Right atrium auricular region (tissue), 2 donors: Measurements from ENCODE around the gene ASPA. TPM values are rescaled to one million over a fixed set of nuclear protein-coding genes. Genes with fewer than 3 reads are reported as not detected.

ENCODE experiments used
- DNase-seq: peaks from one replicate; pipeline ENCODE4 v3.0.0-alpha.2; 2019; ENCODE audit warnings: low spot score
- H3K27ac ChIP-seq, 2 donors: fragments of 200-600 bp; sonication (generic); 1 replicate in 1 of 2; 2 replicates in 1 of 2; pipeline ENCODE4 v1.5.1; 2016 to 2019
- H3K27me3 ChIP-seq, 2 donors: fragments of 200-600 bp; sonication (generic); one replicate each; pipeline versions ENCODE4 v1.5.1 to v1.6.0; 2017 to 2019
- H3K36me3 ChIP-seq: fragments of 200-600 bp; sonication (generic); one replicate; pipeline ENCODE4 v1.5.1; 2016
- H3K4me1 ChIP-seq, 2 donors: fragments of 200-600 bp; sonication (generic); one replicate each; pipeline versions ENCODE4 v1.5.1 to v1.6.0; 2017 to 2019
- H3K4me3 ChIP-seq, 2 donors: fragments of 200-600 bp; sonication (generic); 1 replicate in 1 of 2; 2 replicates in 1 of 2; pipeline ENCODE4 v1.5.1; 2017 to 2019; ENCODE audit warnings: mild to moderate bottlenecking in 1 of 2, moderate library complexity in 1 of 2
- H3K9me3 ChIP-seq, 2 donors: fragments of 200-600 bp; sonication (generic); one replicate each; pipeline ENCODE4 v1.5.1; 2019
- total RNA-seq, 2 donors: library from RNA; depleted of rRNA; stranded (reverse); fragments of >200 nt; gene quantifications; one replicate each; pipeline ENCODE4 v1.1.0, GENCODE V29; 2016
- TF ChIP-seq, protein P1 (sequence below), 2 donors: fragments of 200-600 bp; sonication (generic); IDR thresholded peaks; one replicate each; pipeline ENCODE4 v1.5.1; 2019; ENCODE audit warnings: antibody characterized with exemption in 2 of 2

The ASPA gene
- total RNA-seq, 2 donors from 2014 or later, result 0.33 to 1.0 TPM

DNA sequence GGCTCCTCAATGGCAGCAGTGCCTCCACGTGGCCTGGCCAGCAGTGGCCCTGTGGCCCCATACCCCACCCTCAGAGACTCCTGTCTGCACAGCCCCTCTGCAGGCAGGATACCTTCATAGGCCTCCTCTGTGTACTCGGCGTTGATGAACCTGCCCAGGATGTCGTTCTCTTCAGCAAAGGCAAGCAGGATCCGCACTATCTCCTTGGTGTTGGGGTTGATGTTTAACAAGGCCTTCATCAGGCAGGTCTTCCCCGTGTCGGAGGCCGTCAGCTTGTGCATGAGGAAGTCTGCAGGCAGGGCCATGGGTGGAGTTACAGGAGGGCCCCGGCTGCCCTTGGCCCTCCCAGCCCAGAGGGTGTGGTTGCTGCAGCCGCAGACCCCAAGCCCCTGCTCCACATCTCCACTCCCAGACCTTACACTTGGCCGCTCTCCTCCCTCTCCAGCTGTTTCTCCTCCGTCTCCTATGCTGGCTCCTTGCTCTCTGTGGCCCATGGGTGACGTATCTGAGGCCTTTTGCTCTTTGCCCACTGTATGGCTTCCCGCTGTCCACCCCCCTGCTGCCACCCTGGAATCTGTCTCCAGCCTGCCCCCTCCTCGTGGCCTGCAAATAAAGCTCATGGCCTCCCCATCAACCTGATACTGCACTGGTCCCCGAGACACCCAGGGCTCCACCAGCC, 66.8 kb downstream of the ASPA start:
- Histone ChIP-seq H3K4me1 (no peaks in the 10 kb centered on the region), H3K27ac (no peak overlapping the region), H3K9me3 (no peaks in the 10 kb centered on the region), H3K36me3 (no peaks in the 10 kb centered on the region), H3K27me3 (no peaks in the 10 kb centered on the region), H3K4me3 (no peak overlapping the region)
- TF ChIP-seq, protein P1, sequence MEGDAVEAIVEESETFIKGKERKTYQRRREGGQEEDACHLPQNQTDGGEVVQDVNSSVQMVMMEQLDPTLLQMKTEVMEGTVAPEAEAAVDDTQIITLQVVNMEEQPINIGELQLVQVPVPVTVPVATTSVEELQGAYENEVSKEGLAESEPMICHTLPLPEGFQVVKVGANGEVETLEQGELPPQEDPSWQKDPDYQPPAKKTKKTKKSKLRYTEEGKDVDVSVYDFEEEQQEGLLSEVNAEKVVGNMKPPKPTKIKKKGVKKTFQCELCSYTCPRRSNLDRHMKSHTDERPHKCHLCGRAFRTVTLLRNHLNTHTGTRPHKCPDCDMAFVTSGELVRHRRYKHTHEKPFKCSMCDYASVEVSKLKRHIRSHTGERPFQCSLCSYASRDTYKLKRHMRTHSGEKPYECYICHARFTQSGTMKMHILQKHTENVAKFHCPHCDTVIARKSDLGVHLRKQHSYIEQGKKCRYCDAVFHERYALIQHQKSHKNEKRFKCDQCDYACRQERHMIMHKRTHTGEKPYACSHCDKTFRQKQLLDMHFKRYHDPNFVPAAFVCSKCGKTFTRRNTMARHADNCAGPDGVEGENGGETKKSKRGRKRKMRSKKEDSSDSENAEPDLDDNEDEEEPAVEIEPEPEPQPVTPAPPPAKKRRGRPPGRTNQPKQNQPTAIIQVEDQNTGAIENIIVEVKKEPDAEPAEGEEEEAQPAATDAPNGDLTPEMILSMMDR (IDR thresholded peaks at IDR 0.05), result no peak
- no peak for DNase-seq

DNA sequence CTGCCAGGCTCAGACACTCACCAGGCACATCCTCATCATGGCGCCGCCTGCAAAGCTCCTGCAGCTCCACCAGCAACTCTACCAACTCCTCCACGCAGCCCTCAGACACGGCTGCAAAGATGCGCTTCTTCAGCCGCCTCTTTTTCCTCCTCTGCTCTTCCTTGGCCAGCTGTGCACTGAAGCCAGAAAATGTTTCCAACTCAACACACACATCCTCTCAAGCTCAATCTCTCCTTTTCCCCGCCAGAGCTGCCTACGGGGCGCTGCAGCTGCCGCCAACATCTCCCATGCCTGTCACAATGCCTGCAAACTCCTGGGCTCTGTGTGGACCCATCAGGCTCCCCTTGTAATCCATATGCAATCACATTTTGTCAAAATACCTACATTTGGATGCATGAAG, 67.7 kb downstream of the ASPA start:
- no peaks in the 10 kb centered on the region for H3K9me3 ChIP-seq
- no peaks in the 10 kb centered on the region for H3K27me3 ChIP-seq
- no peak overlapping the region for H3K4me3 ChIP-seq
- no peaks in the 10 kb centered on the region for H3K36me3 ChIP-seq
- no peak overlapping the region for H3K27ac ChIP-seq
- no peak for DNase-seq
- TF ChIP-seq, protein P1 (IDR thresholded peaks at IDR 0.05), result no peak
- H3K4me1 ChIP-seq, result no peaks in the 10 kb centered on the region

DNA sequence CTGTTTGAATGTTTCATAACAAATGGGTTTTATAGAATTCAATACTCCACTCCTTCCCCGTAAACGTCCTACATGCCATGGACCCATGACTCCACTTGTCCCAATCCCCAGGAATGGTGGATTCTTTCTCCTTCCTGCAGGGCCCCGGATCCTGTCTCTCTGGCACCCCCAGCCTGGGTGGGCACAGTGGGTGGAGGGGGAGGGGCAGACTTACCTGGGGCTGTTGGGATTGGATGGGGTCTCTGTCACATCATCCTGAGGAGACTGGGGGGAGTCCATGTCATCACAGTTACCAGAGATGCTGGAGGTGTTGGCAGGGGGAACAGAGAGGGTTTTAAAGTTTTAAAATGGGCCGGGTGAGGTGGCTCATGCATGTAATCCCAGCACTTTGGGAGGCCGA, 68.6 kb downstream of the ASPA start:
- H3K27ac ChIP-seq, result no peak overlapping the region
- TF ChIP-seq, protein P1 (IDR thresholded peaks at IDR 0.05), result no peak

DNA sequence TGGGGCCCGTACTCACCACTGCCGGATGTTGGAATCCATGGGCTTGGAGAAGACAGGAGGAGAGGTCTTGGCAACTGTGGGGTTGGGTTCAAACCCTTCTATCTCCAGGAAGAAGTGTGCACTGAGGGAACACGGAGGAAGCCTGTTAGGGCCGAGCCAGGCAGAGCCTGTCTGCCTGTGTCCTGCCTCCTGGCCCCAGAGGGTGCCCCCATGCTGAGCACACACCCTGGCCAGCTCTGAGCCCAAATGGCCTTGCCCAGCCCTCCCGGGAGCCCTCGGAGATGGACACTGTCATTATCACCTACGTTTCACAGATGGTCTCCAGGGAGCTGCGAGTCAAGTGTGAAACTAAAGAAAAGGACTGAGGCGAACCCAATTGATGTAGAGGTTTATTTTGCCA, 69.4 kb downstream of the ASPA start:
- DNase-seq, result no peak
- Histone ChIP-seq H3K27ac (no peak overlapping the region), H3K4me1 (no peaks in the 10 kb centered on the region), H3K36me3 (no peaks in the 10 kb centered on the region), H3K9me3 (no peaks in the 10 kb centered on the region), H3K27me3 (no peaks in the 10 kb centered on the region), H3K4me3 (no peak overlapping the region)
- TF ChIP-seq, protein P1 (IDR thresholded peaks at IDR 0.05), result no peak

More for the DNA sequence above, 68.6 kb downstream of the ASPA start:
- no peaks in the 10 kb centered on the region for H3K9me3 ChIP-seq
- no peak for DNase-seq
- no peaks in the 10 kb centered on the region for H3K27me3 ChIP-seq
- H3K36me3 ChIP-seq, result no peaks in the 10 kb centered on the region
- no peak overlapping the region for H3K4me3 ChIP-seq
- H3K4me1 ChIP-seq, result no peaks in the 10 kb centered on the region

DNA sequence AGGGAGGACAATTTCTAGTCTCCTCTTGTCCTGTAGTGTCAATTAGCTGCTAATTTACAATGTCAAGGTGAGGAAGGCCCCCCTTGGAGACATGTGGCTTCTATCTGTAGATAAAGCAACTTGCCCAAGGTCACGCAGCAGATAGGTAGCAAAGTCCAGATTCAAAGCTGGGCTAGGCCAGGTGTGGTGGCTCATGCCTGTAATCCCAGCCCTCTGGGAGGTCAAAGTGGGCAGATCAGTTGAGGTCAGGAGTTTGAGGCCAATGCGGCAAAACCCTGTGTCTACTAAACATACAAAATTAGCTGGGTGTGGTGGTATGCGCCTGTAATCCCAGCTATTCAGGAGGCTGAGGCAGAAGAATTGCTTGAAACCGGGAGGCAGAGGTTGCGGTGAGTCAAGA, 70.7 kb downstream of the ASPA start:
- no peaks in the 10 kb centered on the region for H3K9me3 ChIP-seq
- H3K36me3 ChIP-seq, result no peaks in the 10 kb centered on the region
- TF ChIP-seq, protein P1 (IDR thresholded peaks at IDR 0.05), result no peak
- no peak for DNase-seq
- no peaks in the 10 kb centered on the region for H3K27me3 ChIP-seq
- H3K27ac ChIP-seq, result no peak overlapping the region
- no peak overlapping the region for H3K4me3 ChIP-seq
- no peaks in the 10 kb centered on the region for H3K4me1 ChIP-seq

DNA sequence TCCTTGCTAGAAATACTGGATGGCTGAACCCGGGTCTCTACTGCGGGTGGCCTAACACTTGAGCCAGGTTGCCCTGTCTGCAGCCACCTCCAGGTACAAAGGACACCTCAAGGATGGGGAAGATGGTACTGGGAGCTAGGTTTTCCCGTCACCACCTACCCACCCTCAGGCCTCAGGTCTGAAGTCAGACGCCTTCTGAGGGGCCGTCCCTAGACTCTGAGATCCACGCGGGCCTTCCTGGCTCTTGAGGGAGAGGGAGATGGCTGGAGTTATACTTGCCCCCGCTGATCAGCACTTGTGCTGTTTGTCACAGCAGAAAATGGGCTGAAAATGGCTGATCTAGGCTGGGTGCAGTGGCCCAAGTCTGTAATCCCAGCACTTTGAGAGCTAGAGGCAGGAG, 71.2 kb downstream of the ASPA start:
- DNase-seq, result no peak
- H3K27me3 ChIP-seq, result no peaks in the 10 kb centered on the region
- no peak overlapping the region for H3K4me3 ChIP-seq
- TF ChIP-seq, protein P1 (IDR thresholded peaks at IDR 0.05), result no peak
- H3K9me3 ChIP-seq, result no peaks in the 10 kb centered on the region
- H3K27ac ChIP-seq, result no peak overlapping the region
- H3K36me3 ChIP-seq, result no peaks in the 10 kb centered on the region
- H3K4me1 ChIP-seq, result no peaks in the 10 kb centered on the region
